Stimulated activated CD8-positive, alpha-beta memory T cell treated with anti-CD3 and anti-CD28 coated beads, Interleukin-7, amount 100 ng/mL, for 1 hour (primary cell): ENCODE data around the gene CHERP.
"Not testable (repeated sequence)": the region's sequence is repeated elsewhere in the genome, so short reads cannot be mapped to it uniquely, and the experiment has no call there.

Experiments
- DNase-seq, 2 donors: peaks; one replicate each; pipeline ENCODE4 v3.0.0-alpha.2; 2020; ENCODE audit warnings: low read depth in 2 of 2

CHERP gene

GRCh38 chr19:16577531-16577985 lies 35.3 kb upstream of the CHERP start:
- DNase-seq: no peak

GRCh38 chr19:16576690-16577530 lies 34.7 kb upstream of the CHERP start:
- no peak for DNase-seq

- no peak for DNase-seq
Observed at GRCh38 chr19:16575861-16576689, 33.8 kb upstream of the CHERP start.

- no peak for DNase-seq
Observed at GRCh38 chr19:16575282-16575681, 33.0 kb upstream of the CHERP start.

- no peak for DNase-seq
Observed at GRCh38 chr19:16573925-16574324, 31.7 kb upstream of the CHERP start.

GRCh38 chr19:16573296-16573695 lies 31.1 kb upstream of the CHERP start:
- DNase-seq: no peak

- DNase-seq: peak; percentile 78 to 85
Observed at GRCh38 chr19:16572332-16573211, 30.3 kb upstream of the CHERP start, which contains the start of gene SLC35E1. Gene SLC35E1, minus strand, starts transcription at chr19:16572415. Its CDS starts 51 bp downstream, at chr19:16572364.

- DNase-seq: no peak
Observed at GRCh38 chr19:16571822-16572331, 29.6 kb upstream of the CHERP start.

GRCh38 chr19:16571283-16571682 lies 29.0 kb upstream of the CHERP start:
- DNase-seq: no peak

- DNase-seq: no peak
Observed at GRCh38 chr19:16569609-16570320, 27.5 kb upstream of the CHERP start.

GRCh38 chr19:16566702-16567101 lies 24.5 kb upstream of the CHERP start:
- no peak for DNase-seq

GRCh38 chr19:16566161-16566560 lies 23.9 kb upstream of the CHERP start:
- peak; percentile 51 to 61 for DNase-seq

GRCh38 chr19:16564842-16565241 lies 22.6 kb upstream of the CHERP start:
- no peak for DNase-seq

- no peak for DNase-seq
Observed at GRCh38 chr19:16562608-16563025, 20.4 kb upstream of the CHERP start.

GRCh38 chr19:16561382-16561781 lies 19.1 kb upstream of the CHERP start:
- DNase-seq: no peak

GRCh38 chr19:16559780-16560276 lies 17.6 kb upstream of the CHERP start:
- no peak for DNase-seq

GRCh38 chr19:16554776-16555175 lies 12.5 kb upstream of the CHERP start:
- no peak for DNase-seq

GRCh38 chr19:16551902-16552301 lies 9.7 kb upstream of the CHERP start:
- not testable (repeated sequence) for DNase-seq

- no peak for DNase-seq
Observed at GRCh38 chr19:16548956-16549355, 6.7 kb upstream of the CHERP start.

- no peak for DNase-seq
Observed at GRCh38 chr19:16544473-16545231, 2.4 kb upstream of the CHERP start.
